GM19025 (cell line): Measurements from ENCODE around the gene MUSK.

Source experiments
- ATAC-seq: cut with Tn5 transposase; IDR thresholded peaks from one replicate; pipeline ENCODE4 v1.9.1; 2021; ENCODE audit warnings: mild to moderate bottlenecking, low read depth, moderate library complexity; ENCODE audit not compliant: unreplicated experiment

Gene MUSK

GRCh38 chr9:110668570-110669167 lies at the start of gene MUSK:
Gene MUSK, plus strand, starts transcription at chr9:110668791. Its CDS starts 114 bp downstream, at chr9:110668905.
- no peak for ATAC-seq

GRCh38 chr9:110619831-110620230 lies 48.8 kb upstream of the MUSK start:
- ATAC-seq: no peak

- ATAC-seq: no peak
Measured at GRCh38 chr9:110620726-110621125, 47.9 kb upstream of the MUSK start.

- no peak for ATAC-seq
Measured at GRCh38 chr9:110622368-110622767, 46.2 kb upstream of the MUSK start.

GRCh38 chr9:110623462-110624025 lies 45.0 kb upstream of the MUSK start:
- ATAC-seq: no peak

GRCh38 chr9:110626101-110626829 lies 42.3 kb upstream of the MUSK start:
- peak; percentile 92 for ATAC-seq

- no peak for ATAC-seq
Measured at GRCh38 chr9:110635589-110635988, 33.0 kb upstream of the MUSK start.

GRCh38 chr9:110638381-110638954 lies 30.1 kb upstream of the MUSK start:
- no peak for ATAC-seq

GRCh38 chr9:110640736-110641135 lies 27.9 kb upstream of the MUSK start:
- no peak for ATAC-seq

GRCh38 chr9:110641293-110641692 lies 27.3 kb upstream of the MUSK start:
- ATAC-seq: no peak

- ATAC-seq: no peak
Measured at GRCh38 chr9:110648696-110649095, 19.9 kb upstream of the MUSK start.

- no peak for ATAC-seq
Measured at GRCh38 chr9:110650261-110650660, 18.3 kb upstream of the MUSK start.

- ATAC-seq: no peak
Measured at GRCh38 chr9:110650991-110651411, 17.6 kb upstream of the MUSK start.

GRCh38 chr9:110655754-110656641 lies 12.6 kb upstream of the MUSK start:
- no peak for ATAC-seq

GRCh38 chr9:110659891-110660541 lies 8.6 kb upstream of the MUSK start:
- ATAC-seq: no peak

- ATAC-seq: no peak
Measured at GRCh38 chr9:110669433-110669832, 842 bp downstream of the MUSK start.

GRCh38 chr9:110671849-110672248 lies 3.3 kb downstream of the MUSK start:
- no peak for ATAC-seq

GRCh38 chr9:110672873-110673510 lies 4.4 kb downstream of the MUSK start:
- no peak for ATAC-seq

- ATAC-seq: no peak
Measured at GRCh38 chr9:110687497-110687896, 18.9 kb downstream of the MUSK start.

- no peak for ATAC-seq
Measured at GRCh38 chr9:110688329-110688728, 19.7 kb downstream of the MUSK start.
